NB4 (cell line): ENCODE measurements around the gene AFAP1L1.

ENCODE experiments used
- CTCF ChIP-seq: IDR thresholded peaks from one replicate; pipeline ENCODE4 v1.5.1; 2012; ENCODE audit warnings: low read depth, low read length
- MAX ChIP-seq: IDR thresholded peaks from 2 replicates; pipeline ENCODE4 v1.6.1; 2011; ENCODE audit warnings: low read depth, low read length
- POLR2A ChIP-seq: IDR thresholded peaks from 2 replicates; pipeline ENCODE4 v1.6.1; 2011; ENCODE audit warnings: mild to moderate bottlenecking; ENCODE audit not compliant: insufficient read length; ENCODE audit errors: extremely low read depth

GRCh38 chr5:149235841-149236240 lies 35.8 kb upstream of the AFAP1L1 start:
- TF ChIP-seq CTCF (no peak), POLR2A (no peak), MAX (no peak)
